Neural progenitor cell (in vitro differentiated cells): ENCODE results near the gene LRRC59. TPM values are rescaled to one million over a fixed set of nuclear protein-coding genes. Genes with fewer than 3 reads are reported as not detected.

Experiments
- DNase-seq: peaks from one replicate; pipeline ENCODE4 v3.0.0-alpha.2; 2016; ENCODE audit warnings: low spot score
- H2AFZ ChIP-seq: fragments of 200-600 bp; sonication (generic); replicated peaks from 2 replicates; pipeline ENCODE4 v1.6.1; 2016; ENCODE audit warnings: antibody characterized with exemption
- H3F3A ChIP-seq: fragments of 200-600 bp; sonication (generic); 2 replicates; pipeline ENCODE4 v1.6.1; 2016; ENCODE audit warnings: antibody characterized with exemption, low read depth
- H3K27ac ChIP-seq: fragments of 200-600 bp; sonication (generic); 2 replicates; pipeline ENCODE4 v1.5.1; 2016; ENCODE audit warnings: mild to moderate bottlenecking
- H3K27me3 ChIP-seq: fragments of 200-600 bp; sonication (generic); 2 replicates; pipeline ENCODE4 v1.6.1; 2016; ENCODE audit warnings: mild to moderate bottlenecking, moderate library complexity
- H3K36me3 ChIP-seq: fragments of 200-600 bp; sonication (generic); 2 replicates; pipeline ENCODE4 v1.5.1; 2016
- H3K4me1 ChIP-seq: fragments of 200-600 bp; sonication (generic); 2 replicates; pipeline ENCODE4 v1.6.1; 2016; ENCODE audit warnings: mixed run types
- H3K4me2 ChIP-seq: fragments of 200-600 bp; sonication (generic); 2 replicates; pipeline ENCODE4 v1.6.1; 2016
- H3K4me3 ChIP-seq: fragments of 200-600 bp; sonication (generic); 2 replicates; pipeline ENCODE4 v1.5.1; 2016
- H3K79me2 ChIP-seq: fragments of 200-600 bp; sonication (generic); 2 replicates; pipeline ENCODE4 v1.6.1; 2016; ENCODE audit warnings: low read depth
- H3K9ac ChIP-seq: fragments of 200-600 bp; sonication (generic); 2 replicates; pipeline ENCODE4 v1.6.1; 2016
- H3K9me3 ChIP-seq: fragments of 200-600 bp; sonication (generic); 2 replicates; pipeline ENCODE4 v1.5.1; 2016; ENCODE audit warnings: low read depth
- H4K20me1 ChIP-seq: fragments of 200-600 bp; sonication (generic); 2 replicates; pipeline ENCODE4 v1.6.1; 2016; ENCODE audit warnings: low read depth
- H3K27ac Mint-ChIP-seq: 3 replicates; pipeline ENCODE4 v1.8.0; 2021; ENCODE audit warnings: mixed read lengths
- H3K27me3 Mint-ChIP-seq: 2 replicates; pipeline ENCODE4 v1.8.0; 2022; ENCODE audit warnings: low read depth, mild to moderate bottlenecking, inconsistent platforms, moderate library complexity, mixed read lengths; ENCODE audit not compliant: insufficient read depth
- H3K36me3 Mint-ChIP-seq: 3 replicates; pipeline ENCODE4 v1.8.0; 2021; ENCODE audit warnings: mixed read lengths
- H3K4me1 Mint-ChIP-seq: 3 replicates; pipeline ENCODE4 v1.8.0; 2021; ENCODE audit warnings: mixed read lengths
- H3K4me3 Mint-ChIP-seq: 3 replicates; pipeline ENCODE4 v1.8.0; 2021; ENCODE audit warnings: mild to moderate bottlenecking, moderate library complexity, mixed read lengths
- H3K9me3 Mint-ChIP-seq: 3 replicates; pipeline ENCODE4 v1.8.0; 2020; ENCODE audit warnings: mixed read lengths
- EZH2 ChIP-seq: fragments of 200-600 bp; sonication (generic); IDR thresholded peaks from 2 replicates; pipeline ENCODE4 v1.6.1; 2017; ENCODE audit warnings: antibody characterized with exemption, mild to moderate bottlenecking, moderate library complexity
- EZH2phosphoT487 ChIP-seq: fragments of 200-600 bp; sonication (generic); IDR thresholded peaks from 2 replicates; pipeline ENCODE4 v1.6.1; 2017; ENCODE audit warnings: antibody characterized with exemption
- total RNA-seq: library from RNA; depleted of rRNA; stranded (reverse); fragments of >200 nt; gene quantifications from 2 replicates; pipeline ENCODE4 v1.2.3, GENCODE V29; 2015; ENCODE audit warnings: low replicate concordance
- TF ChIP-seq, protein P1 (sequence below): fragments of 200-600 bp; sonication (generic); IDR thresholded peaks from 2 replicates; pipeline ENCODE4 v1.5.1; 2017; ENCODE audit warnings: antibody characterized with exemption, mild to moderate bottlenecking

Gene LRRC59
- total RNA-seq, 1 donor from 2014 or later, result 57.0 TPM

DNA sequence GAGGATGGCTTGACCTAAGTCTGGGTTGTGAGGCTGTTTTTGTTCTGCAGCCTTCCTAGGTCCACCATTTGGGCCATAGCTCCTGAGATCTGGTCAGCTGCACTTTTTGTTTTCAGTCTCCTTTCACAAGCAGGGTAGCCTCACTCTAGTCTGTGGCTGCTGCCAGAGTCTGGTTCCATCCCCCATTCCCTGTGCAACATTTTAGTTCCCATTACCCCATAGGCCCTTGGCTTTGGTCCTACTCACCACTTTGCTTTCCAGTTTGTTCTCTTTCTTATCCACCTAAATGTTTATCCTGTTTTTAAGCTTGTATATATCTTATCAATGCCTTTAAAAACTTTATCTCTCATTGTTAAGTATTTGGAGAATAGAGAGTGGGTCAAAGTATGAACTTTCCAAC, 57.9 kb downstream of the LRRC59 start:
- H2AFZ ChIP-seq, result no peak overlapping the region
- peaks cover 7% of the 10 kb centered on the region for H3K27me3 Mint-ChIP-seq
- H3K36me3 Mint-ChIP-seq, result no peaks in the 10 kb centered on the region
- H3K9me3 ChIP-seq, result no peaks in the 10 kb centered on the region
- H3K4me3 ChIP-seq, result no peak overlapping the region
- H3F3A ChIP-seq, result no peaks in the 10 kb centered on the region
- TF ChIP-seq, protein P1, sequence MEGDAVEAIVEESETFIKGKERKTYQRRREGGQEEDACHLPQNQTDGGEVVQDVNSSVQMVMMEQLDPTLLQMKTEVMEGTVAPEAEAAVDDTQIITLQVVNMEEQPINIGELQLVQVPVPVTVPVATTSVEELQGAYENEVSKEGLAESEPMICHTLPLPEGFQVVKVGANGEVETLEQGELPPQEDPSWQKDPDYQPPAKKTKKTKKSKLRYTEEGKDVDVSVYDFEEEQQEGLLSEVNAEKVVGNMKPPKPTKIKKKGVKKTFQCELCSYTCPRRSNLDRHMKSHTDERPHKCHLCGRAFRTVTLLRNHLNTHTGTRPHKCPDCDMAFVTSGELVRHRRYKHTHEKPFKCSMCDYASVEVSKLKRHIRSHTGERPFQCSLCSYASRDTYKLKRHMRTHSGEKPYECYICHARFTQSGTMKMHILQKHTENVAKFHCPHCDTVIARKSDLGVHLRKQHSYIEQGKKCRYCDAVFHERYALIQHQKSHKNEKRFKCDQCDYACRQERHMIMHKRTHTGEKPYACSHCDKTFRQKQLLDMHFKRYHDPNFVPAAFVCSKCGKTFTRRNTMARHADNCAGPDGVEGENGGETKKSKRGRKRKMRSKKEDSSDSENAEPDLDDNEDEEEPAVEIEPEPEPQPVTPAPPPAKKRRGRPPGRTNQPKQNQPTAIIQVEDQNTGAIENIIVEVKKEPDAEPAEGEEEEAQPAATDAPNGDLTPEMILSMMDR, result no peak
- TF ChIP-seq EZH2 (no peak), EZH2phosphoT487 (no peak)
- peaks cover under 1% of the 10 kb centered on the region for H3K4me1 Mint-ChIP-seq
- no peaks in the 10 kb centered on the region for H3K36me3 ChIP-seq
- no peak overlapping the region for H3K4me3 Mint-ChIP-seq
- H3K4me2 ChIP-seq, result no peak overlapping the region
- H4K20me1 ChIP-seq, result no peaks in the 10 kb centered on the region
- no peaks in the 10 kb centered on the region for H3K4me1 ChIP-seq
- no peak overlapping the region for H3K27ac ChIP-seq
- no peaks in the 10 kb centered on the region for H3K79me2 ChIP-seq
- H3K9ac ChIP-seq, result no peak overlapping the region
- peaks cover 18% of the 10 kb centered on the region for H3K27me3 ChIP-seq
- no peak overlapping the region for H3K27ac Mint-ChIP-seq
- DNase-seq, result no peak
- H3K9me3 Mint-ChIP-seq, result peaks cover 9% of the 10 kb centered on the region

DNA sequence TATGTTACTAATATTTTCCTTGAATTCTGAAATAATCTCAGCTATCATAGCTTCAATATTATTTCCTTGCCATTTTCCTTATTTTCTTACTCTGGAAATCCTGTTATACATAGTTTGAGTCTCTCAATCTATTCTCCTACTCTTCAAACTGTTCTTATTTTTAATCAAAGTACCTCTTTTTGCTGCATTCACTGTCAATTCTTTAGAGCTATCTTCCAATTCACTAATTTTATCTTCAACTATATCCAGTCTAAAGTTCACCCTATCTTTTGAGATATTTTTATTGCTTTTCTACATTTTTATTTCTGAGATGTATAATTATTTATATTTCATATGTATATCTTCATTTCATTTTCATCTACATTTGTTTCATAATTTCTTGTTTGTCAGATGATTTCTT, 58.7 kb downstream of the LRRC59 start:
- Mint-ChIP-seq H3K4me3 (no peak overlapping the region), H3K27ac (no peak overlapping the region), H3K27me3 (peaks cover 7% of the 10 kb centered on the region), H3K9me3 (peaks cover 9% of the 10 kb centered on the region), H3K4me1 (peaks cover 7% of the 10 kb centered on the region), H3K36me3 (no peaks in the 10 kb centered on the region)
- no peak overlapping the region for H3K9ac ChIP-seq
- TF ChIP-seq, protein P1, result no peak
- TF ChIP-seq EZH2phosphoT487 (no peak), EZH2 (no peak)
- H3K9me3 ChIP-seq, result no peaks in the 10 kb centered on the region
- DNase-seq, result no peak
- no peak overlapping the region for H2AFZ ChIP-seq
- no peaks in the 10 kb centered on the region for H3K79me2 ChIP-seq
- H3K27ac ChIP-seq, result no peak overlapping the region
- peaks cover 11% of the 10 kb centered on the region for H3K27me3 ChIP-seq
- H3K36me3 ChIP-seq, result no peaks in the 10 kb centered on the region
- no peak overlapping the region for H3K4me2 ChIP-seq
- no peaks in the 10 kb centered on the region for H4K20me1 ChIP-seq
- H3K4me3 ChIP-seq, result no peak overlapping the region
- H3K4me1 ChIP-seq, result no peaks in the 10 kb centered on the region
- H3F3A ChIP-seq, result no peaks in the 10 kb centered on the region

DNA sequence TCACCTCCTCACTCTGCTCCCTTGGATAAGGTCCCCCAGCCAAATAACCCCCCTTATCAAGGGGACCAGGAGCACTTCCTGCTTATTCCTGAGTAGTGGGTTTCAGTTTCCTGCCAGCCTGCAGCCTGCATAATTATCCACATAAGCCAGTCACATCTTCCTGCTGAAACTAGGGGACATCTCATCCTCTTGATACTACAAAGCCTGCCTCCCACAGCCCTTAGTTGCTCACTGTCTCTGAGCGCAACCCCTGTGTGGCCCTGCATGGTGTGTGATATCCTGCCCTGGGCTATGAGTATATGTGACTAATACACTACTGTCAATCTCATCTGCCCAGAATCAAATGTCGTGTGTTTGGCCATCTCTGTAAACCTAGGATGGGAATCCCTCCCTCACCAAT, 59.4 kb downstream of the LRRC59 start:
- peaks cover 14% of the 10 kb centered on the region for H3K4me1 Mint-ChIP-seq
- TF ChIP-seq EZH2phosphoT487 (no peak), EZH2 (no peak)
- TF ChIP-seq, protein P1, result no peak
- no peak overlapping the region for H3K27ac Mint-ChIP-seq
- Histone ChIP-seq H3K4me2 (no peak overlapping the region), H3K9me3 (no peaks in the 10 kb centered on the region), H3K27me3 (peaks cover 4% of the 10 kb centered on the region), H2AFZ (no peak overlapping the region), H3F3A (no peaks in the 10 kb centered on the region), H3K79me2 (no peaks in the 10 kb centered on the region), H3K9ac (no peak overlapping the region), H3K4me3 (no peak overlapping the region), H3K27ac (no peak overlapping the region), H3K4me1 (no peaks in the 10 kb centered on the region), H4K20me1 (no peaks in the 10 kb centered on the region), H3K36me3 (no peaks in the 10 kb centered on the region)
- H3K36me3 Mint-ChIP-seq, result no peaks in the 10 kb centered on the region
- H3K9me3 Mint-ChIP-seq, result peaks cover 9% of the 10 kb centered on the region
- no peak for DNase-seq
- H3K4me3 Mint-ChIP-seq, result no peak overlapping the region
- peaks cover 7% of the 10 kb centered on the region for H3K27me3 Mint-ChIP-seq
